Mesothelial cell of epicardium (in vitro differentiated cells): ENCODE results near the gene CHI3L2. TPM values are rescaled to one million over a fixed set of nuclear protein-coding genes. Genes with fewer than 3 reads are reported as not detected.

Source experiments
- DNase-seq, 2 experiments: peaks; one replicate each; pipeline ENCODE4 v3.0.0; 2021; ENCODE audit warnings: low spot score in 2 of 2; ENCODE audit not compliant: unreplicated experiment in 2 of 2
- H3K27ac Mint-ChIP-seq: 2 replicates; pipeline ENCODE4 v1.8.0; 2021; ENCODE audit warnings: mixed read lengths
- H3K27me3 Mint-ChIP-seq: 2 replicates; pipeline ENCODE4 v1.8.0; 2021; ENCODE audit warnings: low read depth, mixed read lengths
- H3K36me3 Mint-ChIP-seq: 2 replicates; pipeline ENCODE4 v1.8.0; 2021; ENCODE audit warnings: mixed read lengths
- H3K4me1 Mint-ChIP-seq: 2 replicates; pipeline ENCODE4 v1.8.0; 2021; ENCODE audit warnings: mixed read lengths
- H3K4me3 Mint-ChIP-seq: 2 replicates; pipeline ENCODE4 v1.8.0; 2021; ENCODE audit warnings: mild to moderate bottlenecking, moderate library complexity, mixed read lengths
- H3K9me3 Mint-ChIP-seq: 2 replicates; pipeline ENCODE4 v1.8.0; 2021; ENCODE audit warnings: mixed read lengths
- CTCF ChIP-seq: fragments of 200-600 bp; sonication (generic); IDR thresholded peaks from one replicate; pipeline ENCODE4 v1.5.0; 2021; ENCODE audit warnings: antibody characterized with exemption; ENCODE audit not compliant: unreplicated experiment
- total RNA-seq: library from RNA; stranded (reverse); gene quantifications from 3 replicates; pipeline ENCODE4 v1.2.1, GENCODE V29; 2021

The CHI3L2 gene
- total RNA-seq, 1 donor from 2014 or later: not detected

DNA sequence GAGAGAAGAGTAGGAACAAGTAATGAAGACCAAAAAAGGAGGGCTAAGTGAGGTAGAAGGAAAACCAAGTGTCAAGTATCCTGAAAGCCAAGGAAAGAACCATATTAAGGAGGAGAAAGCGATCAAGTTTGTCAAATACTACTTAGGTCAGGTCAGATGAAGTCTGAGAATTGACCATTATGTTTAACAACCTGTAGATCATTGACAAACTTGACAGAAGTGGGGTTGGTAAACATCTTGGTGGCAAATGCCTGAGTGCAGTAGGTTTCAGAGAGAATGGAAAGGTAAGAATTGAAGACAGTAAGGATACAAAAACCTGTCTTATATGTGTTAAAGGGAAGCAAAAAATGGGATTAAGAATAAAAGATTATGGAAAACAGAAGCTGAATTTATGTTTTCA, 59.4 kb downstream of the CHI3L2 start:
- H3K4me1 Mint-ChIP-seq: no peaks in the 10 kb centered on the region
- no peak for TF ChIP-seq CTCF
- no peaks in the 10 kb centered on the region for H3K36me3 Mint-ChIP-seq
- no peak for DNase-seq
- H3K27ac Mint-ChIP-seq: no peak overlapping the region
- no peak overlapping the region for H3K4me3 Mint-ChIP-seq
- no peaks in the 10 kb centered on the region for H3K27me3 Mint-ChIP-seq
- H3K9me3 Mint-ChIP-seq: peaks cover 4% of the 10 kb centered on the region

DNA sequence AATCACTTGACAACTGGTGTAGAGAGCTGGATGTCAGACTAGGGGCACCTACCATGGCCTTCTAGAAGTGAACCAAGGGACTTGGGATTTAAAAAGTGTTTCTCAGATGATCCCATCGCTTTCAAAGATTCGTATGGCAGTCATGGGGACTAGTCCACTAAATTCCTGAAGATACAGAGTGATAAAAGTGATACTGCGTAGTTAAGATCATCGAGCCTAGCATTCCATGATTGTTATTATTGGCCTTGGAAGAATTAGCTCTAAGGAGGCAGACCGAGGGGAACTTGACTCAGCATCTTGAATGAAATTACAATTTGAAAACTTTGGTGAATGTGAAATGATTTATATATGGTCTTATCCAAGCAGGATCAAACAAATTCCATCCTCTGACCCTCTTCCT, 61.9 kb downstream of the CHI3L2 start:
- no peak for TF ChIP-seq CTCF
- peaks cover 4% of the 10 kb centered on the region for H3K9me3 Mint-ChIP-seq
- H3K4me1 Mint-ChIP-seq: no peaks in the 10 kb centered on the region
- no peaks in the 10 kb centered on the region for H3K27me3 Mint-ChIP-seq
- DNase-seq: no peak
- H3K36me3 Mint-ChIP-seq: no peaks in the 10 kb centered on the region
- no peak overlapping the region for H3K27ac Mint-ChIP-seq
- H3K4me3 Mint-ChIP-seq: no peak overlapping the region

GRCh38 chr1:111290104-111290503, 62.6 kb downstream of the CHI3L2 start:
- no peak for DNase-seq
- H3K36me3 Mint-ChIP-seq: no peaks in the 10 kb centered on the region
- no peak overlapping the region for H3K27ac Mint-ChIP-seq
- H3K9me3 Mint-ChIP-seq: peaks cover 4% of the 10 kb centered on the region
- no peaks in the 10 kb centered on the region for H3K4me1 Mint-ChIP-seq
- no peak overlapping the region for H3K4me3 Mint-ChIP-seq
- no peaks in the 10 kb centered on the region for H3K27me3 Mint-ChIP-seq
- TF ChIP-seq CTCF: no peak

DNA sequence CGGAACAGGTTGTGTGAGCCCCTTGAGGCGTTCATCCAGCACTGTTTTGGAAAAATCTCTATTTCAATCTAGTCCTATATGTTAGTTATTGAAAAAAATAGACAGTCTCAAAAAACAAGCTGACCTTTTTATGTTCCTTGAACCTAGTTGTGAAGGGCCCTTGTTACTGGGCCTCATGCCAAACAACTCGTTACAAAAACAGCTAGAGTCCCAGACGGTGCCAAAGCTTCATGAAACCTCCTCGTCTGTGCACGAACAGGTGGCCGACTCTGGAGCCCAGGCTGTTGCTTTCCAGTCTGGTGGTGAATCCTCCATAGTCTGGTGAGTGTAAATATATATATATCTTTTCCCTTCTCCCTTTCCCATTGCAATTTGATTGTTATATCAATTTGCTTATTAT, 63.1 kb downstream of the CHI3L2 start, which contains the start of gene CHIA:
TSS of gene CHIA (plus strand) at position 222 of the 400 bp plus-strand sequence. CDS start 19,617 bp downstream, outside the sequence.
- Mint-ChIP-seq H3K4me3 (no peak within 1 kb of the TSS), H3K36me3 (no peaks in the 10 kb centered on the region), H3K27me3 (no peaks in the 10 kb centered on the region), H3K9me3 (peaks cover 4% of the 10 kb centered on the region), H3K27ac (no peak within 1 kb of the TSS), H3K4me1 (no peaks in the 10 kb centered on the region)
- no peak for DNase-seq
- TF ChIP-seq CTCF: no peak

Other genes starting within 250 kb of the CHI3L2 start
- 29.8 to 37.9 TPM (median 30.3 TPM) in 3 replicates for gene DRAM2, start 87.6 kb upstream of the CHI3L2 start, total RNA-seq
- gene CEPT1, start 87.5 kb upstream of the CHI3L2 start, total RNA-seq: 34.6 to 38.9 TPM (median 35.6 TPM) in 3 replicates
- 4.1 to 4.8 TPM (median 4.7 TPM) in 3 replicates for gene DENND2D, start 27.1 kb upstream of the CHI3L2 start, total RNA-seq
- not detected in 3 replicates for gene CHIA, start 63.1 kb downstream of the CHI3L2 start, total RNA-seq
- 2.7 to 3.6 TPM (median 2.9 TPM) in 3 replicates for gene OVGP1, start 200.0 kb downstream of the CHI3L2 start, total RNA-seq
- gene WDR77, start 221.5 kb downstream of the CHI3L2 start, total RNA-seq: 29.1 to 32.6 TPM (median 32.6 TPM) in 3 replicates
- 155 to 162 TPM (median 156 TPM) in 3 replicates for gene ATP5PB, start 221.8 kb downstream of the CHI3L2 start, total RNA-seq
- 0.72 to 1.1 TPM (median 0.83 TPM) in 3 replicates for gene C1orf162, start 246.3 kb downstream of the CHI3L2 start, total RNA-seq